Endothelial cell (in vitro differentiated cells): ENCODE measurements around the gene KRT6A. TPM values are rescaled to one million over a fixed set of nuclear protein-coding genes. Genes with fewer than 3 reads are reported as not detected.

Experiments
- DNase-seq: peaks from one replicate; pipeline ENCODE4 v3.0.0; 2021; ENCODE audit warnings: low spot score
- H3K27ac Mint-ChIP-seq: one replicate; pipeline ENCODE4 v1.8.0; 2021; ENCODE audit warnings: mixed read lengths, inconsistent platforms; ENCODE audit not compliant: unreplicated experiment
- H3K27me3 Mint-ChIP-seq: one replicate; pipeline ENCODE4 v1.8.0; 2021; ENCODE audit warnings: mild to moderate bottlenecking, moderate library complexity, mixed read lengths, inconsistent platforms; ENCODE audit not compliant: unreplicated experiment
- H3K36me3 Mint-ChIP-seq: one replicate; pipeline ENCODE4 v1.8.0; 2021; ENCODE audit warnings: mild to moderate bottlenecking, low read depth, mixed read lengths, inconsistent platforms; ENCODE audit not compliant: unreplicated experiment
- H3K4me1 Mint-ChIP-seq: one replicate; pipeline ENCODE4 v1.8.0; 2021; ENCODE audit warnings: mild to moderate bottlenecking, mixed read lengths, inconsistent platforms; ENCODE audit not compliant: unreplicated experiment
- H3K4me3 Mint-ChIP-seq: one replicate; pipeline ENCODE4 v1.8.0; 2021; ENCODE audit warnings: mild to moderate bottlenecking, mixed read lengths, inconsistent platforms; ENCODE audit not compliant: unreplicated experiment
- H3K9me3 Mint-ChIP-seq: one replicate; pipeline ENCODE4 v1.8.0; 2021; ENCODE audit warnings: mixed read lengths, inconsistent platforms; ENCODE audit not compliant: unreplicated experiment
- CTCF ChIP-seq: fragments of 200-600 bp; sonication (generic); IDR thresholded peaks from one replicate; pipeline ENCODE4 v1.5.0; 2021; ENCODE audit warnings: antibody characterized with exemption; ENCODE audit not compliant: unreplicated experiment
- total RNA-seq: library from RNA; stranded (reverse); fragmentation: NEBNext Ultra II Directional; extraction: Animal tissue kit (Norgen Biotek cat#: 25700); gene quantifications from one replicate; pipeline ENCODE4 v1.2.1, GENCODE V29; 2021; ENCODE audit not compliant: unreplicated experiment

The KRT6A gene
- total RNA-seq, 1 donor from 2014 or later, result not detected

GRCh38 chr12:52487211-52487610 is 5.8 kb downstream of the KRT6A start:
- H3K9me3 Mint-ChIP-seq, result no peaks in the 10 kb centered on the region
- H3K27ac Mint-ChIP-seq, result no peak overlapping the region
- H3K4me1 Mint-ChIP-seq, result no peaks in the 10 kb centered on the region
- peaks cover 2% of the 10 kb centered on the region for H3K27me3 Mint-ChIP-seq
- no peak for DNase-seq
- TF ChIP-seq CTCF, result no peak
- no peaks in the 10 kb centered on the region for H3K36me3 Mint-ChIP-seq
- no peak overlapping the region for H3K4me3 Mint-ChIP-seq

- no peak for TF ChIP-seq CTCF
- Mint-ChIP-seq H3K4me3 (no peak overlapping the region), H3K36me3 (no peaks in the 10 kb centered on the region), H3K4me1 (no peaks in the 10 kb centered on the region), H3K27me3 (peaks cover 2% of the 10 kb centered on the region), H3K9me3 (no peaks in the 10 kb centered on the region), H3K27ac (no peak overlapping the region)
- DNase-seq, result no peak
Measured at GRCh38 chr12:52486166-52487105, 6.6 kb downstream of the KRT6A start.

GRCh38 chr12:52480073-52480472 is 13.0 kb downstream of the KRT6A start:
- Mint-ChIP-seq H3K27ac (no peak overlapping the region), H3K27me3 (peaks cover 4% of the 10 kb centered on the region), H3K36me3 (peaks cover 3% of the 10 kb centered on the region), H3K9me3 (no peaks in the 10 kb centered on the region), H3K4me3 (no peak overlapping the region), H3K4me1 (no peaks in the 10 kb centered on the region)
- DNase-seq, result no peak
- TF ChIP-seq CTCF, result no peak

GRCh38 chr12:52477651-52478050 is 15.4 kb downstream of the KRT6A start:
- no peak for TF ChIP-seq CTCF
- Mint-ChIP-seq H3K4me1 (no peaks in the 10 kb centered on the region), H3K27me3 (peaks cover 4% of the 10 kb centered on the region), H3K36me3 (peaks cover 3% of the 10 kb centered on the region), H3K27ac (no peak overlapping the region), H3K4me3 (no peak overlapping the region), H3K9me3 (no peaks in the 10 kb centered on the region)
- DNase-seq, result no peak

- Mint-ChIP-seq H3K27me3 (peaks cover under 1% of the 10 kb centered on the region), H3K27ac (no peak overlapping the region), H3K4me1 (no peaks in the 10 kb centered on the region), H3K9me3 (no peaks in the 10 kb centered on the region), H3K4me3 (no peak overlapping the region), H3K36me3 (no peaks in the 10 kb centered on the region)
- TF ChIP-seq CTCF, result no peak
- no peak for DNase-seq
Measured at GRCh38 chr12:52474212-52474611, 18.8 kb downstream of the KRT6A start.
